NB4 (cell line): ENCODE results near the gene LRRFIP2.

ENCODE experiments used
- POLR2A ChIP-seq: IDR thresholded peaks from 2 replicates; pipeline ENCODE4 v1.6.1; 2011; ENCODE audit warnings: mild to moderate bottlenecking; ENCODE audit not compliant: insufficient read length; ENCODE audit errors: extremely low read depth
- TF ChIP-seq, protein P1 (sequence below): IDR thresholded peaks from one replicate; pipeline ENCODE4 v1.5.1; 2012; ENCODE audit warnings: low read depth, low read length

- TF ChIP-seq, protein P1, sequence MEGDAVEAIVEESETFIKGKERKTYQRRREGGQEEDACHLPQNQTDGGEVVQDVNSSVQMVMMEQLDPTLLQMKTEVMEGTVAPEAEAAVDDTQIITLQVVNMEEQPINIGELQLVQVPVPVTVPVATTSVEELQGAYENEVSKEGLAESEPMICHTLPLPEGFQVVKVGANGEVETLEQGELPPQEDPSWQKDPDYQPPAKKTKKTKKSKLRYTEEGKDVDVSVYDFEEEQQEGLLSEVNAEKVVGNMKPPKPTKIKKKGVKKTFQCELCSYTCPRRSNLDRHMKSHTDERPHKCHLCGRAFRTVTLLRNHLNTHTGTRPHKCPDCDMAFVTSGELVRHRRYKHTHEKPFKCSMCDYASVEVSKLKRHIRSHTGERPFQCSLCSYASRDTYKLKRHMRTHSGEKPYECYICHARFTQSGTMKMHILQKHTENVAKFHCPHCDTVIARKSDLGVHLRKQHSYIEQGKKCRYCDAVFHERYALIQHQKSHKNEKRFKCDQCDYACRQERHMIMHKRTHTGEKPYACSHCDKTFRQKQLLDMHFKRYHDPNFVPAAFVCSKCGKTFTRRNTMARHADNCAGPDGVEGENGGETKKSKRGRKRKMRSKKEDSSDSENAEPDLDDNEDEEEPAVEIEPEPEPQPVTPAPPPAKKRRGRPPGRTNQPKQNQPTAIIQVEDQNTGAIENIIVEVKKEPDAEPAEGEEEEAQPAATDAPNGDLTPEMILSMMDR = no peak
- TF ChIP-seq POLR2A = no peak
Measured at GRCh38 chr3:37016903-37017302, 157.5 kb downstream of the LRRFIP2 start.
